K562 (cell line): ENCODE results near the gene TUBGCP6. TPM values are rescaled to one million over a fixed set of nuclear protein-coding genes. Genes with fewer than 3 reads are reported as not detected.
A peak's percentile ranks its signal among the peaks of the same experiment; 100 is the strongest.

Experiments
- ATAC-seq: fragments of 200-7000 bp; cut with Tn5 transposase; 3 replicates; pipeline ENCODE4 v1.9.1; 2020; ENCODE audit warnings: moderate library complexity
- BruUV-seq: library from RNA; stranded (reverse); fragments of 400-500 nt; replicated peaks from 2 replicates; lab custom pipeline; 2021; lab: Mats Ljungman, UMichigan
- CTCF ChIA-PET: fragments of 300-600 bp; formaldehyde crosslinking; extraction: SDS; loops from one replicate; lab custom pipeline; 2021; ENCODE audit warnings: low intra/inter-chr PET ratio; lab: Yijun Ruan, JAX
- POLR2A ChIA-PET: fragments of 300-600, 350-650 bp; sonication (Branson Sonifier 250); formaldehyde crosslinking; extraction: SDS; loops from one replicate; lab custom pipeline; 2021; ENCODE audit warnings: antibody characterized with exemption, inconsistent platforms; lab: Yijun Ruan, JAX
- DNase-seq, 4 experiments: peaks; one replicate each; pipeline versions ENCODE4 v3.0.0 to v3.0.0-alpha.2; 2011 to 2018; ENCODE audit warnings: low spot score in 3 of 4, mixed read lengths in 3 of 4; ENCODE audit errors: extremely low read depth in 1 of 4
- FAIRE-seq: peaks from 2 replicates; lab custom pipeline; 2011; peaks lifted over from hg19 to GRCh38; lab: Jason Lieb, UNC
- H2AFZ ChIP-seq: 2 replicates; pipeline ENCODE4 v1.6.0; 2011; ENCODE audit warnings: low read depth, low read length, control low read depth, inconsistent platforms
- H3K27ac ChIP-seq: fragments of 200-600 bp; 3 replicates; pipeline ENCODE4 v1.8.0; 2011; ENCODE audit warnings: low read depth, mild to moderate bottlenecking, control low read depth, inconsistent platforms, low read length, moderate library complexity, mixed read lengths; ENCODE audit errors: extremely low read depth
- H3K27me3 ChIP-seq, 2 experiments: fragments of 300-600 bp in 1 of 2; 2 replicates in 1 of 2; 3 replicates in 1 of 2; pipeline versions ENCODE4 v1.6.0 to v1.8.0; 2011; ENCODE audit warnings: inconsistent platforms in 2 of 2, low read length in 2 of 2, mild to moderate bottlenecking in 1 of 2, mixed read lengths in 1 of 2, moderate library complexity in 1 of 2; ENCODE audit not compliant: control insufficient read depth in 2 of 2, insufficient read depth in 2 of 2
- H3K36me3 ChIP-seq: fragments of 300-600 bp; 3 replicates; pipeline ENCODE4 v1.8.0; 2011; ENCODE audit warnings: mild to moderate bottlenecking, low read length, inconsistent platforms; ENCODE audit not compliant: control insufficient read depth, insufficient read depth
- H3K4me1 ChIP-seq, 2 experiments: fragments of 200-600 bp in 1 of 2; replicated peaks in 1 of 2; 2 replicates in 1 of 2; 3 replicates in 1 of 2; pipeline versions ENCODE4 v1.5.1 to v1.8.0; 2011; ENCODE audit warnings: inconsistent platforms in 2 of 2, low read length in 2 of 2, mild to moderate bottlenecking in 1 of 2, mixed read lengths in 1 of 2, moderate library complexity in 1 of 2; ENCODE audit not compliant: control insufficient read depth in 2 of 2, insufficient read depth in 2 of 2
- H3K4me2 ChIP-seq: 2 replicates; pipeline ENCODE4 v1.6.1; 2011; ENCODE audit warnings: low read length, control low read depth, inconsistent platforms, mixed read lengths; ENCODE audit not compliant: insufficient read depth
- H3K4me3 ChIP-seq: fragments of 200-600 bp; sonication (generic), shearing (Covaris generic); 2 replicates; pipeline ENCODE4 v1.5.1; 2016; ENCODE audit warnings: control low read depth, inconsistent platforms
- H3K79me2 ChIP-seq: fragments of 200-600 bp; 3 replicates; pipeline ENCODE4 v1.8.0; 2011; ENCODE audit warnings: low read length, inconsistent platforms; ENCODE audit not compliant: control insufficient read depth, insufficient read depth
- H3K9ac ChIP-seq, 2 experiments: 2 replicates each; pipeline versions ENCODE4 v1.6.0 to v1.6.1; 2011; ENCODE audit warnings: low read depth in 2 of 2, low read length in 2 of 2, control low read depth in 1 of 2, inconsistent platforms in 1 of 2, mild to moderate bottlenecking in 1 of 2, mixed read lengths in 1 of 2; ENCODE audit not compliant: insufficient read depth in 1 of 2
- H3K9me1 ChIP-seq: one replicate; pipeline ENCODE4 v1.6.0; 2011; ENCODE audit warnings: inconsistent platforms, mild to moderate bottlenecking, low read length, moderate library complexity; ENCODE audit not compliant: control insufficient read depth, insufficient read depth
- H3K9me3 ChIP-seq: replicated peaks from 2 replicates; pipeline ENCODE4 v1.5.1; 2011; ENCODE audit warnings: low read depth, low read length, inconsistent platforms; ENCODE audit not compliant: control insufficient read depth, insufficient read depth
- H4K20me1 ChIP-seq: replicated peaks from 2 replicates; pipeline ENCODE4 v1.6.1; 2011; ENCODE audit warnings: low read length, inconsistent platforms, mixed read lengths; ENCODE audit not compliant: control insufficient read depth, insufficient read depth
- SMARCB1 ChIP-seq: IDR thresholded peaks from 2 replicates; pipeline ENCODE4 v1.6.1; 2011; ENCODE audit warnings: improper control_type of control experiment, low read depth; ENCODE audit not compliant: insufficient read length
- WGBS: fragments of 100-300 bp; shearing (Covaris generic); methylation state at CpG from one replicate; pipeline ENCODE4 v1.1.6; 2016; ENCODE audit warnings: low coverage, mixed read lengths; ENCODE audit not compliant: insufficient coverage; ENCODE audit errors: missing lambda C conversion rate; 5-methylcytosine and 5-hydroxymethylcytosine counted together
- in situ Hi-C: fragments of 300-500 bp; cut with MboI; formaldehyde crosslinking; loops from 4 replicates; pipeline ENCODE4 v1.15.0; 2018; ENCODE audit warnings: inconsistent platforms, mixed read lengths
- intact Hi-C: fragments of 100-400 bp; cut with micrococcal nuclease; formaldehyde crosslinking; loops from 2 replicates; pipeline ENCODE4 v1.14.2; 2022
- polyA plus RNA-seq, 8 experiments: library from polyadenylated mRNA; depleted of rRNA in 4 of 8; stranded (reverse) in 5 of 8; unstranded in 3 of 8; fragments of >200 nt; fragmentation: Nextera tagmentation in 2 of 8; fragmentation: Illumina TruSeq in 1 of 8; extraction: Ambion mirVana in 2 of 8; extraction: Trizol in 1 of 8; gene quantifications; 2 replicates each; pipeline versions ENCODE4 v1.2.1 to v1.2.3, GENCODE V29; 2011 to 2014; ENCODE audit warnings: inconsistent platforms in 1 of 8, missing spikeins in 1 of 8
- total RNA-seq, 7 experiments: library from RNA; depleted of rRNA in 6 of 7; stranded (reverse); fragments of >200 nt in 6 of 7; fragmentation: Illumina TruSeq in 2 of 7; extraction: Trizol in 2 of 7; gene quantifications; 2 replicates each; pipeline versions ENCODE4 v1.2.1 to v1.2.3, GENCODE V29; 2011 to 2021; ENCODE audit warnings: low replicate concordance in 1 of 7
- TF ChIP-seq, protein P1 (sequence below), 3 experiments: IDR thresholded peaks in 2 of 3; conservative IDR thresholded peaks in 1 of 3; 2 replicates each; pipeline ENCODE4 v1.5.1; 2011 to 2012; ENCODE audit warnings: low read length in 3 of 3, mild to moderate bottlenecking in 3 of 3, control low read depth in 2 of 3, improper control_type of control experiment in 1 of 3, inconsistent platforms in 1 of 3, low read depth in 1 of 3, mixed read lengths in 1 of 3, moderate library complexity in 1 of 3; ENCODE audit not compliant: insufficient read depth in 2 of 3

The TUBGCP6 gene
- total and polyA plus RNA-seq, 9 of the 15 experiments (the other 6 are each of a cell fraction or from before 2014, with no cell fraction given): 0.76 to 33.0 (median 10.1) TPM

DNA sequence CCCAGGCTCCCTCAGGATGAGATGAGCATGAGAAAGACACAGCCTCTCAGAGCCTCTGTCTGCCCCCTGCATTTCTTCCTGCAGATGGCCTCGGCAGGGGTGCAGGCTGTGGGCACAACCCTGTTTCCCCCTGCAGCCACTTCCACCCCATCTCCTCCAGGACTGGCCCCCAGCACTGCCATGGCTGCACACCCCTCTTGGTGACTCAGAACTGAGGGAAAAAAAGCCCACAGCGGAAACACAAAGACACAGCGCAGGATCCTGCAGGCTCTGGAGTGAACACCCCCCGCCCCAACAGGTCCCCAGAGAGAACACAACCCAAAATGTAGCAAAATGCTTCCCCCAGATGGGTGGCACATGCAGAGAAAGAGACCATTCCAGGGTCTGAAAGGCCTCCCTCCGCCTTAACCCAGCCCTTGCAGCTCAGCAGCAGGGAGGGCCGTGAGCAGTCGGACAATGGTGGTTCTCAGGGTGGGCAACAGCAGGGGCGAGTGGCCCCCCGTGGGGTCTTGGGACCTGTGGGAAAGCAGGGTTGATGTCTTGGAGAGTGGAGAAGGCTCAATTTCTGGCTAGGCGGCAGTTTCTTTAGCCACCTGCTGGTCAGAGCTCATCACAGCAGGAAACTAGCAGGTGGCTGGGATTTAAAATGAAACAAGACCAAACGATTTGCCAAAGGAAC, 8.0 kb downstream of the TUBGCP6 start:
- 87% methylated on average over 7 of the region's 11 CpGs for WGBS
- Histone ChIP-seq H3K27ac (no peak overlapping the region), H3K4me2 (no peak overlapping the region), H3K4me3 (no peak overlapping the region), H3K79me2 (peaks cover 57% of the 10 kb centered on the region), H2AFZ (no peak overlapping the region), H3K9ac (no peak overlapping the region), H3K36me3 (peaks cover 38% of the 10 kb centered on the region; the same call in 2 of the 3 replicates), H3K9me3 (no peaks in the 10 kb centered on the region; the same call in 1 of the 2 replicates), H3K27me3 (no peaks in the 10 kb centered on the region), H4K20me1 (0 out of 2 replicates have a peak, but pooled peaks cover 5% of the 10 kb centered on the region), H3K4me1 (peaks cover 0 to 21% of the 10 kb centered on the region in 2 experiments; a peak in 3 of 5 replicates)
- FAIRE-seq: no peak
- CTCF ChIA-PET: no interaction called here
- in situ Hi-C loops: no loop called here
- DNase-seq: no peak
- no peak for ATAC-seq
- TF ChIP-seq SMARCB1: no peak
- TF ChIP-seq, protein P1, sequence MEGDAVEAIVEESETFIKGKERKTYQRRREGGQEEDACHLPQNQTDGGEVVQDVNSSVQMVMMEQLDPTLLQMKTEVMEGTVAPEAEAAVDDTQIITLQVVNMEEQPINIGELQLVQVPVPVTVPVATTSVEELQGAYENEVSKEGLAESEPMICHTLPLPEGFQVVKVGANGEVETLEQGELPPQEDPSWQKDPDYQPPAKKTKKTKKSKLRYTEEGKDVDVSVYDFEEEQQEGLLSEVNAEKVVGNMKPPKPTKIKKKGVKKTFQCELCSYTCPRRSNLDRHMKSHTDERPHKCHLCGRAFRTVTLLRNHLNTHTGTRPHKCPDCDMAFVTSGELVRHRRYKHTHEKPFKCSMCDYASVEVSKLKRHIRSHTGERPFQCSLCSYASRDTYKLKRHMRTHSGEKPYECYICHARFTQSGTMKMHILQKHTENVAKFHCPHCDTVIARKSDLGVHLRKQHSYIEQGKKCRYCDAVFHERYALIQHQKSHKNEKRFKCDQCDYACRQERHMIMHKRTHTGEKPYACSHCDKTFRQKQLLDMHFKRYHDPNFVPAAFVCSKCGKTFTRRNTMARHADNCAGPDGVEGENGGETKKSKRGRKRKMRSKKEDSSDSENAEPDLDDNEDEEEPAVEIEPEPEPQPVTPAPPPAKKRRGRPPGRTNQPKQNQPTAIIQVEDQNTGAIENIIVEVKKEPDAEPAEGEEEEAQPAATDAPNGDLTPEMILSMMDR (IDR thresholded peaks at IDR 0.05 in 2 of 3, conservative IDR thresholded peaks at IDR 0.05 in 1 of 3; ENCODE audit: insufficient read depth in 2 of 3, low read depth in 1 of 3, low read length in 3 of 3): 0 out of 6 replicates have a peak, but pooled peaks have one; percentile 8 to 17 (median 12)
- TF ChIP-seq, all 486 proteins: peak for 1
- intact Hi-C loops: no loop called here
- POLR2A ChIA-PET: interaction anchor here (0.8 kb wide), 2 partner anchors 10 to 36 kb away, joined by 3 read pairs; no protein-coding TSS in a partner anchor
- BruUV-seq: no TSS peak
- no peaks in the 10 kb centered on the region for H3K9me1 ChIP-seq
